HL-60 (cell line): Measurements from ENCODE around the gene ATPAF2.
"Not testable (repeated sequence)": the region's sequence is repeated elsewhere in the genome, so short reads cannot be mapped to it uniquely, and the experiment has no call there.

ENCODE experiments used
- DNase-seq, 2 experiments: peaks; one replicate each; pipeline ENCODE4 v3.0.0-alpha.2; 2010 to 2020; ENCODE audit warnings: low read depth in 1 of 2, low spot score in 1 of 2
- H3K27ac ChIP-seq: fragments of 250-450 bp; sonication (Bioruptor Pico); replicated peaks from 2 replicates; pipeline ENCODE4 v1.5.1; 2020; ENCODE audit warnings: mild to moderate bottlenecking, moderate library complexity
- H3K27me3 ChIP-seq: fragments of 250-450 bp; sonication (Bioruptor Pico); 2 replicates; pipeline ENCODE4 v1.5.1; 2021; ENCODE audit warnings: mild to moderate bottlenecking, moderate library complexity; ENCODE audit not compliant: insufficient read depth, poor library complexity, severe bottlenecking
- H3K4me3 ChIP-seq: replicated peaks from 2 replicates; pipeline ENCODE4 v1.5.1; 2011; ENCODE audit warnings: mild to moderate bottlenecking, control low read depth, low read length; ENCODE audit not compliant: insufficient read depth
- CTCF ChIP-seq: IDR thresholded peaks from one replicate; pipeline ENCODE4 v1.5.1; 2011; ENCODE audit warnings: low read length, control low read depth, inconsistent platforms; ENCODE audit not compliant: insufficient read depth
- GABPA ChIP-seq: IDR thresholded peaks from 2 replicates; pipeline ENCODE4 v1.6.1; 2012; ENCODE audit warnings: low read depth
- POLR2AphosphoS5 ChIP-seq: IDR thresholded peaks from 2 replicates; pipeline ENCODE4 v1.6.1; 2012; ENCODE audit warnings: low read depth
- REST ChIP-seq: IDR thresholded peaks from 2 replicates; pipeline ENCODE4 v1.6.1; 2012; ENCODE audit warnings: low read depth; ENCODE audit not compliant: insufficient replicate concordance
- SPI1 ChIP-seq: IDR thresholded peaks from 2 replicates; pipeline ENCODE4 v1.6.1; 2012; ENCODE audit warnings: low read depth, mild to moderate bottlenecking, borderline replicate concordance

Gene ATPAF2

GRCh38 chr17:18000030-18000408 lies 38.9 kb downstream of the ATPAF2 start:
- no peak overlapping the region for H3K27ac ChIP-seq
- no peak for TF ChIP-seq POLR2AphosphoS5
- TF ChIP-seq GABPA, result no peak
- no peak for TF ChIP-seq CTCF
- no peak for TF ChIP-seq SPI1
- no peak for TF ChIP-seq REST
- H3K27me3 ChIP-seq, result no peaks in the 10 kb centered on the region
- DNase-seq, result no peak
- no peak overlapping the region for H3K4me3 ChIP-seq

GRCh38 chr17:17999364-18000029 lies 39.5 kb downstream of the ATPAF2 start:
- no peaks in the 10 kb centered on the region for H3K27me3 ChIP-seq
- no peak overlapping the region for H3K27ac ChIP-seq
- TF ChIP-seq SPI1, result no peak
- TF ChIP-seq POLR2AphosphoS5, result no peak
- no peak for TF ChIP-seq CTCF
- TF ChIP-seq GABPA, result no peak
- TF ChIP-seq REST, result no peak
- no peak for DNase-seq
- H3K4me3 ChIP-seq, result no peak overlapping the region

GRCh38 chr17:17998934-17999333 lies 40.0 kb downstream of the ATPAF2 start:
- Histone ChIP-seq H3K4me3 (no peak overlapping the region), H3K27me3 (no peaks in the 10 kb centered on the region), H3K27ac (no peak overlapping the region)
- TF ChIP-seq GABPA, result no peak
- no peak for TF ChIP-seq POLR2AphosphoS5
- no peak for TF ChIP-seq REST
- TF ChIP-seq SPI1, result no peak
- TF ChIP-seq CTCF, result no peak
- DNase-seq, result no peak

- DNase-seq, H3K4me3 ChIP-seq, H3K27ac ChIP-seq, H3K27me3 ChIP-seq: not testable (repeated sequence)
Observed at GRCh38 chr17:17995887-17996286, 43.1 kb downstream of the ATPAF2 start.
